Peyer's patch (tissue), 4 donors: ENCODE results near the gene PCDHGA8. TPM values are rescaled to one million over a fixed set of nuclear protein-coding genes. Genes with fewer than 3 reads are reported as not detected.
A peak's percentile ranks its signal among the peaks of the same experiment; 100 is the strongest.
"Not testable (repeated sequence)": the region's sequence is repeated elsewhere in the genome, so short reads cannot be mapped to it uniquely, and the experiment has no call there.

Experiments used
- DNase-seq, 3 donors: peaks; one replicate each; pipeline ENCODE4 v3.0.0-alpha.2; 2017 to 2019
- H3K27ac ChIP-seq, 4 donors: fragments of 200-600 bp; sonication (generic); one replicate each; pipeline ENCODE4 v1.5.1; 2016 to 2019
- H3K27me3 ChIP-seq, 2 donors: fragments of 200-600 bp; sonication (generic); one replicate each; pipeline ENCODE4 v1.5.1; 2019
- H3K36me3 ChIP-seq, 3 donors: fragments of 200-600 bp; sonication (generic); one replicate each; pipeline ENCODE4 v1.5.1; 2016 to 2019
- H3K4me1 ChIP-seq, 4 donors: fragments of 200-600 bp; sonication (generic); one replicate each; pipeline ENCODE4 v1.5.1; 2016 to 2019
- H3K4me3 ChIP-seq, 4 donors: fragments of 200-600 bp; sonication (generic); 1 replicate in 3 of 4; 2 replicates in 1 of 4; pipeline ENCODE4 v1.5.1; 2016 to 2019; ENCODE audit warnings: mild to moderate bottlenecking in 1 of 4
- H3K9me3 ChIP-seq, 4 donors: fragments of 200-600 bp; sonication (generic); one replicate each; pipeline ENCODE4 v1.5.1; 2016 to 2019; ENCODE audit warnings: mild to moderate bottlenecking in 1 of 4
- POLR2A ChIP-seq, 2 donors: fragments of 450-650 bp; IDR thresholded peaks; one replicate each; pipeline ENCODE4 v1.5.1; 2017; ENCODE audit warnings: antibody characterized with exemption in 2 of 2, mild to moderate bottlenecking in 2 of 2, moderate library complexity in 2 of 2
- total RNA-seq, 4 donors: library from RNA; depleted of rRNA; stranded (reverse); fragments of >200 nt; gene quantifications; one replicate each; pipeline ENCODE4 v1.1.0, GENCODE V29; 2016
- TF ChIP-seq, protein P1 (sequence below), 6 experiments: fragments of 450-650 bp in 4 of 6; fragments of 200-600 bp in 2 of 6; sonication (generic) in 1 of 6; IDR thresholded peaks; one replicate each; pipeline ENCODE4 v1.5.1; 2017 to 2019; ENCODE audit warnings: antibody characterized with exemption in 6 of 6, mild to moderate bottlenecking in 3 of 6, moderate library complexity in 1 of 6

PCDHGA8 gene
- total RNA-seq, 4 donors from 2014 or later: 0.35 to 2.5 (median 1.1) TPM

- Histone ChIP-seq H3K4me3 (peak within 1 kb of the TSS in 3 of 4 donors; percentile 26 to 41 (median 39)), H3K9me3 (peaks cover 0 to 85% (median 25%) of the 10 kb centered on the region in 4 donors)
- peak in 2 of 3 donors; percentile 54 to 80 for DNase-seq
- TF ChIP-seq, protein P1, sequence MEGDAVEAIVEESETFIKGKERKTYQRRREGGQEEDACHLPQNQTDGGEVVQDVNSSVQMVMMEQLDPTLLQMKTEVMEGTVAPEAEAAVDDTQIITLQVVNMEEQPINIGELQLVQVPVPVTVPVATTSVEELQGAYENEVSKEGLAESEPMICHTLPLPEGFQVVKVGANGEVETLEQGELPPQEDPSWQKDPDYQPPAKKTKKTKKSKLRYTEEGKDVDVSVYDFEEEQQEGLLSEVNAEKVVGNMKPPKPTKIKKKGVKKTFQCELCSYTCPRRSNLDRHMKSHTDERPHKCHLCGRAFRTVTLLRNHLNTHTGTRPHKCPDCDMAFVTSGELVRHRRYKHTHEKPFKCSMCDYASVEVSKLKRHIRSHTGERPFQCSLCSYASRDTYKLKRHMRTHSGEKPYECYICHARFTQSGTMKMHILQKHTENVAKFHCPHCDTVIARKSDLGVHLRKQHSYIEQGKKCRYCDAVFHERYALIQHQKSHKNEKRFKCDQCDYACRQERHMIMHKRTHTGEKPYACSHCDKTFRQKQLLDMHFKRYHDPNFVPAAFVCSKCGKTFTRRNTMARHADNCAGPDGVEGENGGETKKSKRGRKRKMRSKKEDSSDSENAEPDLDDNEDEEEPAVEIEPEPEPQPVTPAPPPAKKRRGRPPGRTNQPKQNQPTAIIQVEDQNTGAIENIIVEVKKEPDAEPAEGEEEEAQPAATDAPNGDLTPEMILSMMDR (IDR thresholded peaks at IDR 0.05): peak; percentile 24 to 51 (median 40)
- H3K27me3 ChIP-seq, H3K27ac ChIP-seq, H3K4me1 ChIP-seq, H3K36me3 ChIP-seq: not testable (repeated sequence)
Measured at GRCh38 chr5:141417494-141418172, 25.2 kb downstream of the PCDHGA8 start, which contains the start of gene PCDHGB7. Gene PCDHGB7, plus strand, starts transcription at chr5:141417677. Its CDS starts 183 bp downstream, at chr5:141417860.

- TF ChIP-seq, protein P1 (IDR thresholded peaks at IDR 0.05): no peak
- no peak for TF ChIP-seq POLR2A (IDR thresholded peaks at IDR 0.05)
- H3K4me1 ChIP-seq: no peaks in the 10 kb centered on the region
- H3K36me3 ChIP-seq: no peaks in the 10 kb centered on the region
- no peak overlapping the region for H3K27ac ChIP-seq
- DNase-seq: no peak
- no peak overlapping the region for H3K4me3 ChIP-seq
- peaks cover 0 to 80% (median 26%) of the 10 kb centered on the region in 4 donors for H3K9me3 ChIP-seq
- no peaks in the 10 kb centered on the region for H3K27me3 ChIP-seq
Measured at GRCh38 chr5:141419074-141419880, 26.8 kb downstream of the PCDHGA8 start.

GRCh38 chr5:141420855-141421488, 28.5 kb downstream of the PCDHGA8 start, which contains the start of gene PCDHGA11:
Gene PCDHGA11, plus strand, starts transcription at chr5:141421051. Its CDS starts 177 bp downstream, at chr5:141421228.
- H3K4me1 ChIP-seq: no peaks in the 10 kb centered on the region
- no peak within 1 kb of the TSS for H3K27ac ChIP-seq
- TF ChIP-seq, protein P1 (IDR thresholded peaks at IDR 0.05): peak in 4 of 6 experiments; percentile 13 to 33 (median 20)
- TF ChIP-seq POLR2A (IDR thresholded peaks at IDR 0.05): no peak
- DNase-seq: peak in 2 of 3 donors; percentile 46 to 67
- H3K9me3 ChIP-seq: peaks cover 0 to 77% (median 21%) of the 10 kb centered on the region in 4 donors
- no peaks in the 10 kb centered on the region for H3K27me3 ChIP-seq
- no peaks in the 10 kb centered on the region for H3K36me3 ChIP-seq
- peak within 1 kb of the TSS; percentile 13 to 31 (median 30) for H3K4me3 ChIP-seq

- H3K4me1 ChIP-seq: no peaks in the 10 kb centered on the region
- no peaks in the 10 kb centered on the region for H3K27me3 ChIP-seq
- no peak for DNase-seq
- TF ChIP-seq, protein P1 (IDR thresholded peaks at IDR 0.05): no peak
- no peak for TF ChIP-seq POLR2A (IDR thresholded peaks at IDR 0.05)
- peak overlapping the region in 2 of 4 donors; percentile 30 for H3K4me3 ChIP-seq
- H3K9me3 ChIP-seq: peaks cover 0 to 80% (median 21%) of the 10 kb centered on the region in 4 donors
- no peaks in the 10 kb centered on the region for H3K36me3 ChIP-seq
- no peak overlapping the region for H3K27ac ChIP-seq
Measured at GRCh38 chr5:141421489-141421855, 29.0 kb downstream of the PCDHGA8 start.

DNA sequence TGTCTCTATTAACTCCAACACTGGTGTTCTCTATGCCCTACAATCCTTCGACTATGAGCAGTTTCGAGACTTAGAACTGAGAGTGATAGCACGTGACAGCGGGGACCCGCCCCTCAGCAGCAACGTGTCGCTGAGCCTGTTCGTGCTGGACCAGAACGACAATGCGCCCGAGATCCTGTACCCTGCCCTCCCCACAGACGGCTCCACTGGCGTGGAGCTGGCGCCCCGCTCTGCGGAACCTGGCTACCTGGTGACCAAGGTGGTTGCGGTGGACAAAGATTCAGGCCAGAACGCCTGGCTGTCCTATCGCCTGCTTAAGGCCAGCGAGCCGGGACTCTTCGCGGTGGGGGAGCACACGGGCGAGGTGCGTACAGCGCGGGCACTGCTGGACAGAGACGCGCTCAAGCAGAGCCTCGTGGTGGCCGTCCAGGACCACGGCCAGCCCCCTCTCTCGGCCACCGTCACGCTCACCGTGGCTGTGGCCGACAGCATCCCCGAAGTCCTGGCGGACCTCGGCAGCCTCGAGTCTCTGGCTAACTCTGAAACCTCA, 30.4 kb downstream of the PCDHGA8 start:
- Histone ChIP-seq H3K4me1 (no peaks in the 10 kb centered on the region), H3K4me3 (no peak overlapping the region), H3K9me3 (peaks cover 0 to 85% (median 24%) of the 10 kb centered on the region in 4 donors), H3K27ac (no peak overlapping the region), H3K27me3 (no peaks in the 10 kb centered on the region), H3K36me3 (no peaks in the 10 kb centered on the region)
- DNase-seq: no peak
- TF ChIP-seq, protein P1 (IDR thresholded peaks at IDR 0.05): no peak
- no peak for TF ChIP-seq POLR2A (IDR thresholded peaks at IDR 0.05)
